VCaP (cell line): ENCODE measurements around the gene PDCL3.
A peak's percentile ranks its signal among the peaks of the same experiment; 100 is the strongest.

ENCODE experiments used
- H3K27ac ChIP-seq: fragments of 450-650 bp; 2 replicates; pipeline ENCODE4 v1.5.1; 2017
- CTCF ChIP-seq: fragments of 450-650 bp; conservative IDR thresholded peaks from 2 replicates; pipeline ENCODE4 v1.5.1; 2017; ENCODE audit warnings: mild to moderate bottlenecking, moderate library complexity

Gene PDCL3

GRCh38 chr2:100556746-100557145 lies 6.0 kb upstream of the PDCL3 start:
- TF ChIP-seq CTCF = no peak
- no peak overlapping the region for H3K27ac ChIP-seq

GRCh38 chr2:100560216-100560830 lies 2.5 kb upstream of the PDCL3 start:
- H3K27ac ChIP-seq = peak overlapping the region; percentile 87; the same call in 1 of the 2 replicates
- no peak for TF ChIP-seq CTCF

- no peak for TF ChIP-seq CTCF
- peak overlapping the region; percentile 87 for H3K27ac ChIP-seq
Measured at GRCh38 chr2:100561191-100561590, 1.6 kb upstream of the PDCL3 start.

- peak overlapping the region; percentile 87 for H3K27ac ChIP-seq
- no peak for TF ChIP-seq CTCF
Measured at GRCh38 chr2:100563407-100564247, 834 bp downstream of the PDCL3 start.

- no peak for TF ChIP-seq CTCF
- no peak overlapping the region for H3K27ac ChIP-seq
Measured at GRCh38 chr2:100568989-100569388, 6.2 kb downstream of the PDCL3 start.

GRCh38 chr2:100571668-100572067 lies 8.9 kb downstream of the PDCL3 start:
- H3K27ac ChIP-seq = peak overlapping the region; percentile 85
- no peak for TF ChIP-seq CTCF

GRCh38 chr2:100577777-100578176 lies 15.0 kb downstream of the PDCL3 start:
- TF ChIP-seq CTCF = no peak

More at GRCh38 chr2:100577777-100578176, 15.0 kb downstream of the PDCL3 start:
- no peak overlapping the region for H3K27ac ChIP-seq
